Measurements from ENCODE around the gene KCNH4. TPM values are rescaled to one million over a fixed set of nuclear protein-coding genes. Genes with fewer than 3 reads are reported as not detected.
"Not testable (repeated sequence)": the region's sequence is repeated elsewhere in the genome, so short reads cannot be mapped to it uniquely, and the experiment has no call there.

Gene KCNH4
- not detected for polyA plus RNA-seq

DNA sequence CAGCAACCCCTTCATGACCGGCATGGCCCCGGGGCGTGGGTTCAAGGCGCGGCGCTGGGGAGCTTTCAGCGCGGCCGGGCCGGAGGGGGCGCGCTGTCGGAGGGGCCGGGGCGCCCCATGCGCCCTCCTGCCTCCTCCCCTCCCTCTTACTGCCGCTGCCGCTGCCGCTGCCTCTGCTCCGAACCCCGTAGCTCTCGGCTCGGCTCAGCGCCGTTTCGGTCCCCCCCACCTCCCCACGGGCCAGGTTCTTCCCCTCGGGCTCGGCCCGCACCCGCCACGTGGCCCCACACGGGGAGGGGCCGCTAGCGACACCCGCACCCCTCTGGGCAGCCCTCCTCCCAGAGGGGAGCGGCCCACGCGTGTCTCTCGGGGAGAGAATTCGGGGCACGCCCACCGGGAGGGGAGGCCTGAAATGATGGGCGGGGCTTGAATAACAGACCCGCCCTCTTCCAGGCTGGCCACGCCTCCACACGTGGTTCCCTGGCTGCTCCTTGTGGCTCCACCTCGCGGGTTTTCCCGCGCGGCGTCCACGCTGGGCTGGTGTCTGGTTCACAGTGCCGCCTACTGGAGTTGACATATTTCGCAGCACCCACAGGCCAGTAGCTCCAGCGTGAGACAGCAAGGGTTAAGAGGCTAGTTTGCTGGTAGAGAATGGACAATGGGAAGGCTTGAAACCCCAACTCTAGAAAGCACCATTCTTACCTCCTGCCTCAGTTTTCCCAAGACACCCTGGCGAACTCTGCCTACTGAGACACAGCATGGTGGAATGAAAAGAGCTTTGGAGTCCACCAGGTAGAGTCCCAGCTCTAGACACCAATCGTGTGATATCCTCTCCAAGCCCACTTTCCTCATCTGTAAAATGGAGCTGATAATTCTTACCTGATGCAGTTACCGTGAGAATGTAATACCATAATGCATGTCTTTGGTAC is at the start of gene KCNH4:
TSS of gene KCNH4 (minus strand) at position 221 of the 929 bp plus-strand sequence. CDS start at position 24, 197 bp downstream.
- Mint-ChIP-seq H3K27me3 (peaks cover 5% of the 10 kb centered on the region), H3K4me1 (peaks cover 30 to 34% (median 31%) of the 10 kb centered on the region in 3 donors), H3K4me3 (peak within 1 kb of the TSS; percentile 63 to 89 (median 84)), H3K27ac (peak within 1 kb of the TSS in 2 of 3 donors; percentile 83 to 89), H3K9me3 (no peaks in the 10 kb centered on the region), H3K36me3 (peaks cover 2% of the 10 kb centered on the region)

- Mint-ChIP-seq H3K36me3 (peaks cover 1% of the 10 kb centered on the region), H3K4me3 (no peak overlapping the region), H3K27me3 (no peaks in the 10 kb centered on the region), H3K4me1 (peaks cover 4 to 7% (median 5%) of the 10 kb centered on the region in 3 donors), H3K9me3 (no peaks in the 10 kb centered on the region), H3K27ac (peak overlapping the region in 2 of 3 donors; percentile 23 to 82)
Observed at GRCh38 chr17:42230225-42230624, 49.3 kb upstream of the KCNH4 start.

DNA sequence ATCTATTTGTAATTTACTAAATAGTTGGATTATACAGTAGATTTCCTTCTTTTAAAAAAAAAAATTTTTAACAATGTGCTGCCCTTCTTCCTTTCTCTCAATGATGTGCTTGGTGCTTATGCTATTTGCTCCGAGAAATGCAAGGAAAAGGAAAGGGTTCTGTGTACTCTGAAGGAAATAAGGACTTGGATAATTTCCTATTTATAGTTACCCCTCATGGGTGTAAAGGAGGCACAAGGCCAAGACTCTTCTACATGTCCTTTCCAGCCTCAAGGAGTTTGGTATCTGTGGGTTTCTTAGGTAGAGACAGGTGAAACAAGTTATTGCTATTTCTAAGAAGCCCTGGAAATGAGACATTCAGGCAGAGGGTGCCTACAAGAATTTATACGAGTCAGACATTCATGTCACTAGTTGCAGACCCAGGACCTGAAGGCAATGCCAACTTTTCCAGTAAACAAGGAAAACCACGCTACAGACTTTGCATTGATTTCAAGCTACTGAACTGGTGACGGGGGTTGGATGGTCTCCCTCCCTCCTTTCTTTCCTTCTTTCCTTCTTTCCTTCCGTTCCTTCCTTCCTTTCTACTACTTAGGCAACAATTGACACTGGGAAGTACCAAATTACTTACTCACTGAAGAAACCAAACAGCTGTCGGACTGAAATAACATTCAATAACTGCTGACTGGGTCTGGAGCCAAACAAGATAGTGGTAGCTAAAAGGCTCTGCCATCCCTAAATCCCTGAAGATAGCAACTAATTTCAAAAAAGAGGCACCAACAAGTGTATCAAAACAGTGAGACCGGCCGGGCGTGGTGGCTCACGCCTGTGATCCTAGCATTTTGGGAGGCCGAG is 47.1 kb upstream of the KCNH4 start:
- Mint-ChIP-seq H3K9me3 (no peaks in the 10 kb centered on the region), H3K27me3 (no peaks in the 10 kb centered on the region), H3K27ac (peak overlapping the region in 1 of 3 donors; percentile 31), H3K4me3 (no peak overlapping the region), H3K36me3 (peaks cover 6% of the 10 kb centered on the region), H3K4me1 (peaks cover 0 to 5% (median 2%) of the 10 kb centered on the region in 3 donors)

GRCh38 chr17:42225646-42226045 is 44.7 kb upstream of the KCNH4 start:
- Mint-ChIP-seq H3K9me3 (no peaks in the 10 kb centered on the region), H3K27ac (no peak overlapping the region), H3K27me3 (no peaks in the 10 kb centered on the region), H3K4me3 (no peak overlapping the region), H3K36me3 (peaks cover 7% of the 10 kb centered on the region), H3K4me1 (peaks cover 0 to 3% (median 2%) of the 10 kb centered on the region in 3 donors)

DNA sequence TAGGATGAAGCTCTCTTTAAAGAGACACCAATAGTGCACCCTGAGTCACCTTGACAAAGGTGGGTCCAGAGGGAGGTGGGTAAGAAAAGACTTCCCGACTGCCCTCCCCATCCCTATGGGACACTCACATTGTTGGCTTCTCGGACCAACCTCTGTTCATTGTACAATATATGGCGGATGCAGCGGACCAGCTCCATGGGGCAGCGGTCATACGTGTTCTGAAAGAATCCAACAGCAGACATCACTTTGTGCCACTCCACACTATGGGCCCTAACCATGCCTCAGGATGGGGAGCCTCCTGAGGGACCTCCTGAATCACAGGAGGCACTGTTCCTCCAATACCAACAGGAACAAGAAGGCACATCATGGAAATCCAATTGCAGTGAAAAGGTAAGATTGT is 43.7 kb upstream of the KCNH4 start:
- H3K36me3 Mint-ChIP-seq: peaks cover 7% of the 10 kb centered on the region

DNA sequence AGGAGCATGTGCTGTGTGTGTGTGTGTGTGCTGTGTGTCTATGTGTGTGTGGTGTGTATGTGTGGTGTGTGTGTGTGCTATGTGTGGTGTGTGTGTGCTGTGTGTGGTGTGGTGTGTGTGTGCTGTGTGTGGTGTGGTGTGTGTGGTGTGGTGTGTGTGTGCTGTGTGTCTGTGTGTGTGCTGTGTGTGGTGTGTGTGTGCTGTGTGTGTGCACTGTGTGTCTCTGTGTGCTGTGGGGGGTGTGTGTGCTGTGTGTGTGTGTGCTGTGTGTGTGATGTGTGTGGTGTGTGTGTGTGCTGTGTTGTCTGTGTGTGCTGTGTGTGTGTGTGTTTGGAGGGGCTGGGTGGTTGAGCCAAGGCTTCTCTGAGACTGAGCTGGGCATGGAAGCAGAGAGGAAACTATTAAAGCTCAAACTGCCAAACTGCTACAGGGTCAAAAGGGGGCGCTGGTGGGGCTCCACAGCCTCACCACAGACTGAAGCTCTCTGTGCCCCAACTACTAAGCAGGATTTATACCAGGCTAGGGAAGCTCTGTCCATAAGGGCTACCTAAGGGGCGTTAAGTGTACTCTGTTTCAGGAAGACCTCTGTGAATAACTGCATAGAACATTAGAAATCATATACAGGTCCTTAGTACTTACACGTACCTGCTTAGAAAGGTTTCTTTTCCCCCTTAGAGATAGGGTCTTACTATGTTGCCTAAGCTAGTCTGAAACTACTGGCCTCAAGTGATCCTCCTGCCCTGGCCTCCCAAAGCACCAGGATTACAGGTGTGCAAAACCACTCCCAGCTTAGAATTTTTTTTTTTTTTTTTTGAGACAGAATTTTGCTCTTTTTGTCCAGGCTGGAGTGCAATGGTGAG is 41.2 kb upstream of the KCNH4 start:
- Mint-ChIP-seq H3K4me1 (peaks cover 0 to 3% (median 0%) of the 10 kb centered on the region in 3 donors), H3K36me3 (peaks cover 7% of the 10 kb centered on the region), H3K4me3 (no peak overlapping the region), H3K27me3 (no peaks in the 10 kb centered on the region), H3K9me3 (no peaks in the 10 kb centered on the region), H3K27ac (peak overlapping the region in 1 of 3 donors; percentile 17)

More for the DNA sequence above, 43.7 kb upstream of the KCNH4 start:
- Mint-ChIP-seq H3K27me3 (no peaks in the 10 kb centered on the region), H3K4me3 (no peak overlapping the region), H3K9me3 (no peaks in the 10 kb centered on the region), H3K27ac (no peak overlapping the region), H3K4me1 (peaks cover 0 to 3% (median 0%) of the 10 kb centered on the region in 3 donors)

DNA sequence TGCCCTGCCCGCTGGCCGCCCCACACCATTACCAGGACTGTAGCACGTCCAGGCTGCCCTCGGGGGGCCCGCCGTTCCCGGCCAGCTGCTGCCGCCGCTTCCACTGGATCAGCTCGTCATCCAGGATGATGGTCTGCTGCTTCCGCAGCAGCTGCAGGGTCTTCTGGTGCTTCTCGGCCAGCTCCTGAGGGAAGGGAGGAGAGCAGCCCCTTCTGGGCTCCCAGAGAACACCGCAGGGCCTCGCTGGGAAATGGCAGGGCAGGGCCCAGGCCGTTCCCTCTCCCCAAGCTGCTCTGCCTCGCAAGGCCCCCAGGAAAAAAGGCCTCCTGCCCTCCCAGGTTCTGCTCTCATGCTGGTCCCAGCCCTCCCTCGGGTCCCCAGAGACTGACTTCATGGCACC is 38.3 kb upstream of the KCNH4 start:
- not testable (repeated sequence) for H3K4me1 Mint-ChIP-seq, H3K27me3 Mint-ChIP-seq, H3K27ac Mint-ChIP-seq, H3K9me3 Mint-ChIP-seq, H3K36me3 Mint-ChIP-seq, H3K4me3 Mint-ChIP-seq

- H3K27me3 Mint-ChIP-seq: no peaks in the 10 kb centered on the region
- no peak overlapping the region for H3K4me3 Mint-ChIP-seq
- H3K27ac Mint-ChIP-seq: no peak overlapping the region
- H3K9me3 Mint-ChIP-seq: no peaks in the 10 kb centered on the region
- no peaks in the 10 kb centered on the region for H3K4me1 Mint-ChIP-seq
- peaks cover 2% of the 10 kb centered on the region for H3K36me3 Mint-ChIP-seq
Observed at GRCh38 chr17:42214156-42214555, 33.2 kb upstream of the KCNH4 start.

DNA sequence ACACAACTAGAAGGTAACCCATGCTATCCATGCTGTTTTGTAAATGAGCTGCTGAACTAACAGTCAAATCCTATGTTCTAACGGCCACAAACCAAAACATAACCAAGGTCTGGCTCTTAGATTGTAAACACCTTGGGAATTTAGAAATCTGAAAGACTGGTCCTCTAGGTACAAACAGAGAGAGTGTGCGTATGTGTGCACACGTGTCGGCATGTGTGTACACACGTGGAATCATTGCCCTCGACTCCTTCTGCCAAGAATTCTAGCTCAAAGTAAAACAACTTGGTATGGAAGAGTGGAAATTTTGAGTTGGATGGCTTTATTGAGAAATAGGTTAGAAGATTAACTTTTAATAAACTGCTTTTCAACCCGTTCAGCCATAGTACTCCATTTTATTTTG is 31.4 kb upstream of the KCNH4 start:
- Mint-ChIP-seq H3K27me3 (no peaks in the 10 kb centered on the region), H3K36me3 (peaks cover 3% of the 10 kb centered on the region), H3K4me3 (no peak overlapping the region), H3K9me3 (no peaks in the 10 kb centered on the region), H3K4me1 (no peaks in the 10 kb centered on the region), H3K27ac (no peak overlapping the region)

DNA sequence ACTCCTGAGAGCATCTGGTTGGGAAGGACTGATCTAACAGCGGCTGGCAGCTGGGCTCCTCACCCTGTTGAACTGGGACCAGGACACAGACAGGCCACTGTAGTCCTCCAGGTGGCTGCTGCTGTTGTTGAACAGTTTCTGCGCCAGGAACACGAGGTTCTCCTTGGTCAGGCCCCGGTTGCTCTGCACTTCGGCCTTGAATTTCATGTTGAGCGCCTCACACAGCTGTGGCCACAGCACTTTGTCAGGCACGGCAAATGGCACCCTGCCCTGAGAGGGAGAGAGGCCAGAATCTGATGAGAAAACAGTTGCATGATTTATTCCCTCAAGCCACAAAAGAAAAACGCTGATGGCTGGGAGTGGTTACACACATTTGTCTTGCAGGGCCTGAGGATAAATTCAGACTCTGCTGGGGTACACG is 31.0 kb upstream of the KCNH4 start:
- not testable (repeated sequence) for H3K4me3 Mint-ChIP-seq, H3K4me1 Mint-ChIP-seq, H3K27ac Mint-ChIP-seq, H3K27me3 Mint-ChIP-seq, H3K9me3 Mint-ChIP-seq, H3K36me3 Mint-ChIP-seq

DNA sequence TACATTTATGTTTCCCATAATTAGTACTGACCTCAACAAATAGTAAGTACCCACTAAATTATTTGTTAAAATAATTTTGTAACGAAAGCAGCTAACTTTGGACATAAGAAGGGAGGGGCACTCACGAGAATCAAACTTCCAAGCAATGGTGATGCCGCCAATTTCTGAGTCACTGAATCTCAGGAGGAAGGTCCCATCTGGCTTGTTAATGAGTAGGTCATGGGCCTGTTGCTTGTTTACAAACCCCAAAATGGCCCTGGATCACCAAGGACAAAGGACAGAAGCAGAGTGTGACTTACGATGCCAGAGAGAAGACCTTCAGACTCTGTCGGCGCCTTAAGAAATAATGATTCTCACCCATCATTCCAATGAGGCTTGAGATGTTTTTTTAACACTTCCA is 29.1 kb upstream of the KCNH4 start:
- H3K9me3 Mint-ChIP-seq: no peaks in the 10 kb centered on the region
- no peaks in the 10 kb centered on the region for H3K27me3 Mint-ChIP-seq
- H3K4me1 Mint-ChIP-seq: no peaks in the 10 kb centered on the region
- H3K27ac Mint-ChIP-seq: no peak overlapping the region
- no peak overlapping the region for H3K4me3 Mint-ChIP-seq
- peaks cover 3% of the 10 kb centered on the region for H3K36me3 Mint-ChIP-seq

GRCh38 chr17:42206153-42206612 is 25.2 kb upstream of the KCNH4 start:
- not testable (repeated sequence) for H3K36me3 Mint-ChIP-seq, H3K9me3 Mint-ChIP-seq, H3K27me3 Mint-ChIP-seq, H3K4me3 Mint-ChIP-seq, H3K4me1 Mint-ChIP-seq
- H3K27ac Mint-ChIP-seq: peak overlapping the region in 1 of 3 donors; percentile 37

DNA sequence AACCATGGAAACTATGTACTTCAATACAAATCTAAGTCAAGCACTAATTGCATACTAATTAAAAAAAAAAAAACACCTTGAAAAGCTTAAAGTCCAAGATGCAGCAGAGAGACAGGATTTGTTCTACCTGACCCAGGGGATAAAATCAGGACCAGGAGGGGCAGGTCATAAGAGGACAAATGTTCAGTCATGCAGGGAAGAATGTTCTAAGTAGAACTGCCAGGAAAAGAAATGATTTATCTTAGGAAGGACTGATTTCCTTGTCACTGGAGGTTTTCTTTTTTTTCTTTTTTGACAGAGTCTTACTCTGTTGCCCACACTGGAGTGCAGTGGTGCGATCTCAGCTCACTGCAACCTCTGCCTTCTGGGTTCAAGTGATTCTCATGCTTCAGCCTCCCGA is 22.4 kb upstream of the KCNH4 start:
- Mint-ChIP-seq H3K4me1 (peaks cover 6 to 9% (median 9%) of the 10 kb centered on the region in 3 donors), H3K9me3 (no peaks in the 10 kb centered on the region), H3K27me3 (no peaks in the 10 kb centered on the region), H3K4me3 (no peak overlapping the region), H3K27ac (no peak overlapping the region), H3K36me3 (peaks cover 4% of the 10 kb centered on the region)

DNA sequence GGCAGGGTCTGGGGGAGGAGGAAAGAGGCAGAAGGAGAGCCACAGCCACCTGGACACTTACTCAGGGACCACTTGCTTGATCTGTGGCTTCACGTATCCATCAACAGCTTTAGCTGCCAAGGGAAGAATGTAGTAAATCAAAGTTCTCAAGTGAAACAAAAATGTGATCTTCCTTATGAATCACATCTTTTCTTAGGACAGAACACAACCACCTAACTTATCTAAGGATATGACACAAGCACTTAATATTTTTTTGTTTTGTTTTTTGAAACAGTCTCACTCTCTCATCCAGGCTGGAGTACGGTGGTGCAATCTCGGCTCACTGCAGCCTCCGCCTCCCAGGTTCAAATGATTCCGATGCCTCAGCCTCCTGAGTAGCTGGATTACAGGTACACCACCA is 21.8 kb upstream of the KCNH4 start:
- peaks cover 4% of the 10 kb centered on the region for H3K36me3 Mint-ChIP-seq
- H3K4me3 Mint-ChIP-seq: no peak overlapping the region

More for the DNA sequence above, 21.8 kb upstream of the KCNH4 start:
- H3K27me3 Mint-ChIP-seq: no peaks in the 10 kb centered on the region
- peaks cover 6 to 11% (median 9%) of the 10 kb centered on the region in 3 donors for H3K4me1 Mint-ChIP-seq
- H3K9me3 Mint-ChIP-seq: no peaks in the 10 kb centered on the region
- H3K27ac Mint-ChIP-seq: peak overlapping the region in 1 of 3 donors; percentile 89

Data from IgD-negative memory B cell (primary cell).